ENCODE measurements around the gene MAL. TPM values are rescaled to one million over a fixed set of nuclear protein-coding genes. Genes with fewer than 3 reads are reported as not detected.

Gene MAL
- total RNA-seq, 1 donor from 2014 or later: 187 TPM

DNA sequence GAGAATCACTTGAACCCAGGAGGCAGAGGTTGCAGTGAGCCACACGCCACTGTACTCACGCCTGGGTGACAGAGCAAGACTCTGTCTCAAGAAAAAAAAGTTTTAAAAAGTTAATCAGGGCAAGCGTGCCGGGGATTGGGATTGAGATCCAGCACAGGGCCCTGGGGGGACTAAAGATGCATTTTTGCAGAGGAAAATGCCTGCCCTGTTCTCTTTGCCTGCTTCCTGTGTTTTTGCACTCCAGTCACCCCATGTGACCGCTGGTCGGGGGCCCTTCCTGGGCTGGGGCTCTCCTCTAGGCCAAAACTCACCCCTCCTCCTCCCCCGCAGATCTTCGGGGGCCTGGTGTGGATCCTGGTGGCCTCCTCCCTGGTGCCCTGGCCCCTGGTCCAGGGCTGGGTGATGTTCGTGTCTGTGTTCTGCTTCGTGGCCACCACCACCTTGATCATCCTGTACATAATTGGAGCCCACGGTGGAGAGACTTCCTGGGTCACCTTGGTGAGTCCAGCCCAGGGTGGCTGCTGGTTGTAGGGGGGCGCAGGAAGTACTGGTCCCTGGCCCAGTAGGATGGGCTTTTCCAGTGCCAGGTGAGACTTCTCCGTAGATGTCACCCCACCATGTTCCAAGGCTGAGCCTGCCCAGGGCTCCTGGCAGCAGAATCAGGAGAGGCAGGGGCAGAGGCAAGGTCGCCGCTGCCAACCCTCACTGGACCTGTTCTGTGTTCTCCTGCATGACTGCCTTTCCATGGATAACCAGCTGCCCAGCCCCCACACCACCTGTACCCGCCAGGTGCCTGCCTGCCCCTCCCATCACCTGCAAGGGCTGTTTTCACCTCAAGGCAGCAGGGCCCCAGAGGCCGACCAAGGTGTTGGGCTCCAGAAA lies 22.4 kb downstream of the MAL start:
- intact Hi-C loops (cut with micrococcal nuclease): no loop called here

GRCh38 chr2:95048825-95049682 lies 23.5 kb downstream of the MAL start:
- intact Hi-C loops (cut with micrococcal nuclease): no loop called here

DNA sequence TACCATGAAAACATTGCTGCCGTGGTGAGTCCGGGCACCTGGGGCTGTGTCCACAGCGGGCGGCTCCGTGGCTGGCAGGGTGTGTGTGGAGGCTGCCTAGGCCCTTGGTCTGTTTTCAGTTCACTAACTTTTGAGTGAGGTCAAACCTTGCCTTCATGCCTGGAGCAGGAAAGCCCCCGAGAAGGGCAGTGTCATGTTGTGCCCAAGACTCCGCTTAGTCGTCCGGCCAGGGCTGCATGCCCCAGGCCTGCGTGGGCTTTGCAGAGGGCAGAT lies 24.1 kb downstream of the MAL start:
- intact Hi-C loops (cut with micrococcal nuclease): no loop called here

- intact Hi-C loops (cut with micrococcal nuclease): no loop called here
Measured at GRCh38 chr2:95049961-95050360, 24.5 kb downstream of the MAL start.

DNA sequence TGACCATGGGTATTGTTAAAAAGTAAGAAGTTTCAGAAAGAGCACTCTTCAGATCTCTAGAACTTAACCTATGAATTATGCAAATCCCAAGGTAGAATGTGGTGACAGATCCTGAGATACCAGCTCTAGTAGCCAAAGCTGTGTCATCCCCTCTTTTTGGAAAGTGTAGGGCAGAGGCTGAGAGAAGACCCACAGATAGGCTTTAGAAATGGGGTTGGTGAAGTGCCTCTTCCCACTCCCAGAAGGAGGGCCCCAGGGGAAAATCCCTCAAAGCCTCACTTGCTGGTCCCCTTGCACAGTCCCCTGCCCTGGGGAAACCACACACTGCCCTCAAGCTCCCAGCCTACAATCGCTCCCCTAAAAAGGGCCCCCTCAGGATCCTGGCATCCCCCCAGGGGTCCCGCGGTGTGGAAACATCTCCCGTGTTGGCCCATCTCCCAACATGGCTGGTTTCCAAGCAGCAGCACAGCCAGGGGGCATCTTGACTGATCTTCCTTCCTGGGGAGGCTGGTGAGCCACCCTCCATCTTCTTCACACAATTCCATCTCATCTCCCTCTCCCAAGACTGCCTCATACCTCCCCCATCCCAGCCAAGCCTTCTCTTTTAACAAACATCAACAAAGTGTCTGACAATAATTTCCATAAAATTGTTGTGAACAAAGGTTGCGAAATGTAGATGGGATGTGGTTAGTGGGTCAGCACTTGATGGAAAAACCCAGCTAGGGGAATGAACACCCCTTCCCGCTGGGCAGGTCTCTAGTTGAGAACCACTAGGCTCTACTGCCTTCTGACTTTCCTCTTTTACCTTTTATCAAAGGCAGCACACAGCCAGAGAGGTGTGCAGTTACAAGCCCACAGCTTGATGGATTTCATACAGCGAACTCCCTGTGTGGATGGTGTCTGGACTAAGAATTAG lies 25.1 kb downstream of the MAL start:
- intact Hi-C loops (cut with micrococcal nuclease): no loop called here

GRCh38 chr2:95051626-95052025 lies 26.1 kb downstream of the MAL start:
- intact Hi-C loops (cut with micrococcal nuclease): no loop called here

DNA sequence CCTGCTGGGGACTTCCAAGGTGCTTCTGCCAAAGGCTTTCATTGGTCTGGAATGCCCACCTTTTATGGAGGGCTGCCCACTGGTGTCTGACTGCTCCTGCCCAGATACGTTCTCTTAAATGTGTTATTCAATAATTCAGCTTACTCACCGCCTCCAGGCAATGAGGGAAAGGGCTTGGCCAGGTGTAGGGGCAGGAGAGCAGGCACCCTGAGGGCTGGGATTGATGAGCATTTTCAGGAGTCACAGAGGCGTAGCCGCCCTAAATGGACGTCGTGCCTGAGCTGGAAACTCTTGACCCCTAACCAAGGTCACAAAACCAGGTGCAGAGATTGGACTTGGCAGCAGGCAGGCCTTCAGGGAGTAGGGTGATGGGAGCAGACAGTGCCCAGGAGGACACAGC lies 26.8 kb downstream of the MAL start:
- intact Hi-C loops (cut with micrococcal nuclease): no loop called here

DNA sequence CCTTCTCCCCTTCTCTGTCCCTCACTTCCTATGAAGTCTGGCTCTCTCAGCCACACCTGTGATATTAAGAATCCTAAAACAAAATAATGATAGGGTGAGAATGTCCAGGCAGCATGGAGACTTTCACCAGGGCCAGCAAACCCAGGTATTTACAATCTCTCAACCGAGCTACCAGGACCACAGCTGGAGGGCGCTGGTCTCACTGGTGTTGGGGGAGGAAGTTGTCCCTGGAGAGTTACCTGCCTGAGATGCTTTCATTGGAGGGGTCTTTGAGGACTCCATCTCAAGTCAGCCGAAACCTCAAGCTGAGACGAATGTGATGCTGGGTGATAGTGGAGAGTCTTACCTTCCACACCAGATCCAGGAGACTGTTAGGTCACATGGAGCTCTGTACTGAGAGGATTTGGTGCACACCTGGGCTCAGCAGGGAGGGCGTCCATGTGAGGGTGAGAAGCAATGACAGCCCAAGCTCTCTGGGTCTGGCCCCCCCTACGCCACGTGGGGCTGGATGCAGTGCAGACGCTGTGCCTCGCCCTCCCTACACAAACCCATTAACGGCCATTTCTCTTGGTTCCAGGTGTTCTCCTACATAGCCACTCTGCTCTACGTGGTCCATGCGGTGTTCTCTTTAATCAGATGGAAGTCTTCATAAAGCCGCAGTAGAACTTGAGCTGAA lies 27.4 kb downstream of the MAL start:
- intact Hi-C loops (cut with micrococcal nuclease): no loop called here

GRCh38 chr2:95053543-95053942 lies 28.0 kb downstream of the MAL start:
- intact Hi-C loops (cut with micrococcal nuclease): no loop called here

- intact Hi-C loops (cut with micrococcal nuclease): loop anchor here (2.0 kb wide), 1 partner anchor 23 kb away; no protein-coding TSS in a partner anchor
Measured at GRCh38 chr2:95054016-95054415, 28.5 kb downstream of the MAL start.

- intact Hi-C loops (cut with micrococcal nuclease): loop anchor here (2.0 kb wide), 1 partner anchor 22 kb away; no protein-coding TSS in a partner anchor
Measured at GRCh38 chr2:95055262-95055661, 29.8 kb downstream of the MAL start.

- intact Hi-C loops (cut with micrococcal nuclease): no loop called here
Measured at GRCh38 chr2:95056044-95056443, 30.5 kb downstream of the MAL start.

GRCh38 chr2:95056461-95057459 lies 31.3 kb downstream of the MAL start:
- intact Hi-C loops (cut with micrococcal nuclease): no loop called here

DNA sequence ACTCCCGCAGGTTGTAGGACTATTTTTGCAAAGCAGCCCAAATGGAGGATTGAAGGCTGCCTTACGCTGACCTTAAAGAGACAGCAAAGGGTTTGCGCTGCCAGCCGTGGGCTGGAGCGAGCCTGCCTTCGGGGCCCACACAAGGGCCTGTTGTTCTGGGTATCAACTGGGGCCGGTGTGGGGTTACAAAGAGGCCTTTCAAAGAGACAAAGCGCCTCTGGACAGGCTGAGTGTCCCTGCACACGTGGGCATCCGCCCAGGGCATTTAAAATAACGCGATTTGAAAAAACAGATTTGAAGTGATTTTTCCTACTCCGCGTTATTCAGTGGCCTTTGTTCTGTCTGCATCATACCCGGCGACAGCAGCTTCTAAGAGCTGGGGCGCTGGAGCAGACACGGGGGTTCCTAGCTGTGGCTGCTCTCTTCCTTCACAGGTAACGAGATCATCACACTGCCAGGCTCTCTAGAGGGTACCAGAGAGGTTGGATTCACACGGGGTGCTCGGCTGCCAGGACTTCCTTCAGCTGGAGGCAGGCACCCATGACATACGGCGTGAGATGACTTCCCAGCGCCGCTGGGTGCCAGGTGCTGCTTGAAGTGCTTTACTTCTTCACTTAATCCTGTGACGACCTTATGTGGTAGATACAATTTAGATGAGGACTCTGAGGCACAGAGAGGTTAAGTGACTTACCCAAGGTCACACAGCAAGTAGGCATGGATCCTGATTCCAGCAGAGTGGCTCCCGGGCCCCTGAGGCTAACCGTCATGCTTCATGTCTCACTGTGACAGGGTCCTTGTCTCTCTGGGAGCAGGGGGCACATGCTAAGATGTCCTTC lies 32.2 kb downstream of the MAL start:
- intact Hi-C loops (cut with micrococcal nuclease): no loop called here

GRCh38 chr2:95058466-95058988 lies 33.0 kb downstream of the MAL start:
- intact Hi-C loops (cut with micrococcal nuclease): no loop called here

DNA sequence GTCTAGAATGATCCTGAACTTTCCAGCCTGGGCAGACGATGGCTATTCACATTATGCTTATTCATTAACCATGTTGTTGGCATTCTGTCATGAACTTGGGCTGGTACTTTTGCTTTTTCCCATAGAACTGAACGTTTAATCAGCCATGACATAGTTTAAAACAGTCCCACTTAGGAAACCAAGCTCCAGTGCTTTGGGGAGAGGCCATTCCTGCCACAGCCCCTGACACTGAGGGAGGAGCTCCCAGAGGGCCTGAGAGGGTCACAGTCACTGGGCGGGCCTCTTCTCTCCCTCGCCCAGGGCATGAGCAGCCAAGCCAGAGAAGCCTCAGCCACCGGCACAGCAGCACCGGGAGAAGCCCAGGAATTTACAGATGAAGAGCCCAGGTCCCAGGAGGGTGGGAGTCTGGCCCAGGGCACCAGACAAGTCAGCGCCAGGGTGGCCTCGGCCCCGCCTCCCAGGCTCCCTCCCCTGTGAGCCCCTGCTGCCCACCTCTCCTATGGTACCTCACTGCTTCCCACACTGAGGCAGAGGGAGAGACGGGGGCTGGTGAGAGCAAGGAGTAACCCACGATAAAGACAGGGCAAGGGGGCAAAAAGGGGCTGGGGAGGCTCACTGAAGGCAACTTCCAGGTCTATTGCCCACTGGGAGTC lies 33.6 kb downstream of the MAL start:
- intact Hi-C loops (cut with micrococcal nuclease): no loop called here

GRCh38 chr2:95059656-95060370 lies 34.3 kb downstream of the MAL start:
- intact Hi-C loops (cut with micrococcal nuclease): no loop called here

Data from T-helper 2 cell treated with Interferon-gamma antibody and Interleukin-4, amounts not matched to agents 100 ng/mL and 5 ng/mL, for 36 hours (primary cell).